Measurements from ENCODE around the gene AHSA1. TPM values are rescaled to one million over a fixed set of nuclear protein-coding genes. Genes with fewer than 3 reads are reported as not detected.
A peak's percentile ranks its signal among the peaks of the same experiment; 100 is the strongest.

AHSA1 gene
- total and polyA plus RNA-seq, 10 of the 15 experiments (the other 5 are each of a cell fraction or from before 2014, with no cell fraction given) = 51.8 to 295 (median 201) TPM

DNA sequence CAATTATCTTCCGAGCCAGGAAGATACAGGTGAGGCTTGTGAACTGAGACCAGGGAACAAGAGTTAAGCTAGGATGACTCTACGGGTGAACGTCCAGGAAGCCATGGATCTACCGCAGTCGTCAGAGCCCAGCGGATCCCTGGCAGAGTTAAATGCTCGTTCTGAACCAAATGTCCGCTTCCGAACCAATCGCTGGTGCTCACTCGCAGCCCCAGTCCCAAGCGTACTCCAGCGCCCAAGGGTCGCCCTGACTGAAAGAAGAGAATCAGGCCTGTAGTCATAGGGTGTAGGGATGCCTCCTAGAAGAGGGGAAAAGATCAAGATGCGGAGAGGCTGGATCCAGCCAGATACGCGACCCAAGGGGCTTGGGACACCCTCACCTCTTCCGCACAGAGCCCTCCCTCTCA, 775 bp upstream of the AHSA1 start (continued):
- TF ChIP-seq ZZZ3 (IDR thresholded peaks at IDR 0.05; ENCODE audit: control insufficient read depth, insufficient read length, low read depth) = no peak
- no peak; the same call in 1 of the 2 replicates for TF ChIP-seq SMARCA5 (IDR thresholded peaks at IDR 0.05)
- no peak for TF ChIP-seq HCFC1 (IDR thresholded peaks at IDR 0.05; ENCODE audit: low read length)
- TF ChIP-seq EED (IDR thresholded peaks at IDR 0.05; ENCODE audit: low read depth) = no peak; the same call in 1 of the 2 replicates
- no peak for TF ChIP-seq ETV6 (conservative IDR thresholded peaks at IDR 0.05 in 1 of 2, IDR thresholded peaks at IDR 0.05 in 1 of 2; ENCODE audit: borderline replicate concordance in 1 of 2, low read depth in 1 of 2)
- no peak for TF ChIP-seq HDAC6 (IDR thresholded peaks at IDR 0.05; ENCODE audit: unreplicated experiment)
- TF ChIP-seq MLLT1 (IDR thresholded peaks at IDR 0.05) = 0 out of 2 replicates have a peak, but pooled peaks have one; percentile 9
- TF ChIP-seq TAF1 (IDR thresholded peaks at IDR 0.05; ENCODE audit: borderline replicate concordance, low read depth, low read length) = no peak
- no peak for TF ChIP-seq CREM (IDR thresholded peaks at IDR 0.05; ENCODE audit: low read depth)
- TF ChIP-seq, protein P1, sequence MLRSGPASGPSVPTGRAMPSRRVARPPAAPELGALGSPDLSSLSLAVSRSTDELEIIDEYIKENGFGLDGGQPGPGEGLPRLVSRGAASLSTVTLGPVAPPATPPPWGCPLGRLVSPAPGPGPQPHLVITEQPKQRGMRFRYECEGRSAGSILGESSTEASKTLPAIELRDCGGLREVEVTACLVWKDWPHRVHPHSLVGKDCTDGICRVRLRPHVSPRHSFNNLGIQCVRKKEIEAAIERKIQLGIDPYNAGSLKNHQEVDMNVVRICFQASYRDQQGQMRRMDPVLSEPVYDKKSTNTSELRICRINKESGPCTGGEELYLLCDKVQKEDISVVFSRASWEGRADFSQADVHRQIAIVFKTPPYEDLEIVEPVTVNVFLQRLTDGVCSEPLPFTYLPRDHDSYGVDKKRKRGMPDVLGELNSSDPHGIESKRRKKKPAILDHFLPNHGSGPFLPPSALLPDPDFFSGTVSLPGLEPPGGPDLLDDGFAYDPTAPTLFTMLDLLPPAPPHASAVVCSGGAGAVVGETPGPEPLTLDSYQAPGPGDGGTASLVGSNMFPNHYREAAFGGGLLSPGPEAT (IDR thresholded peaks at IDR 0.05; ENCODE audit: low read depth) = 0 out of 2 replicates have a peak, but pooled peaks have one; percentile 5
- no peak for TF ChIP-seq CHD1 (IDR thresholded peaks at IDR 0.05; ENCODE audit: low read depth, low read length)
- no peak for TF ChIP-seq BRCA1 (IDR thresholded peaks at IDR 0.05; ENCODE audit: low read depth, low read length)
- TF ChIP-seq RAD21 (IDR thresholded peaks at IDR 0.05; ENCODE audit: insufficient read depth, low read depth, low read length) = no peak
- no peak for TF ChIP-seq CUX1 (IDR thresholded peaks at IDR 0.05; ENCODE audit: insufficient replicate concordance, low read depth, low read length)
- TF ChIP-seq RFX5 (IDR thresholded peaks at IDR 0.05; ENCODE audit: low read depth, low read length) = no peak
- TF ChIP-seq POU2F2 (IDR thresholded peaks at IDR 0.05; ENCODE audit: borderline replicate concordance, low read depth, low read length) = no peak

Measured in GM12878 (cell line).